ENCODE results near the gene PCK1.

The PCK1 gene

GRCh38 chr20:57589728-57590484 lies 29.0 kb downstream of the PCK1 start:
- no peak for DNase-seq (ENCODE audit: low spot score)

- DNase-seq (ENCODE audit: low spot score) = no peak
Observed at GRCh38 chr20:57590485-57591288, 29.8 kb downstream of the PCK1 start.

GRCh38 chr20:57591289-57592229 lies 30.6 kb downstream of the PCK1 start:
- DNase-seq (ENCODE audit: low spot score) = no peak

- DNase-seq (ENCODE audit: low spot score) = no peak
Observed at GRCh38 chr20:57592263-57593092, 31.6 kb downstream of the PCK1 start.

- DNase-seq (ENCODE audit: low spot score) = peak; percentile 59
Observed at GRCh38 chr20:57593134-57593886, 32.4 kb downstream of the PCK1 start.

- DNase-seq (ENCODE audit: low spot score) = peak; percentile 63
Observed at GRCh38 chr20:57594092-57594951, 33.4 kb downstream of the PCK1 start.

- DNase-seq (ENCODE audit: low spot score) = no peak
Observed at GRCh38 chr20:57595041-57596030, 34.4 kb downstream of the PCK1 start.

- DNase-seq (ENCODE audit: low spot score) = no peak
Observed at GRCh38 chr20:57596358-57596757, 35.4 kb downstream of the PCK1 start.

GRCh38 chr20:57596998-57597939 lies 36.4 kb downstream of the PCK1 start:
- DNase-seq (ENCODE audit: low spot score) = peak; percentile 70

- DNase-seq (ENCODE audit: low spot score) = no peak
Observed at GRCh38 chr20:57598060-57598459, 37.1 kb downstream of the PCK1 start.

- no peak for DNase-seq (ENCODE audit: low spot score)
Observed at GRCh38 chr20:57598491-57598890, 37.6 kb downstream of the PCK1 start.

GRCh38 chr20:57600320-57601210 lies 39.7 kb downstream of the PCK1 start:
- DNase-seq (ENCODE audit: low spot score) = no peak

GRCh38 chr20:57601211-57601570 lies 40.3 kb downstream of the PCK1 start:
- no peak for DNase-seq (ENCODE audit: low spot score)

- no peak for DNase-seq (ENCODE audit: low spot score)
Observed at GRCh38 chr20:57601737-57602136, 40.8 kb downstream of the PCK1 start.

GRCh38 chr20:57603120-57603519 lies 42.2 kb downstream of the PCK1 start:
- no peak for DNase-seq (ENCODE audit: low spot score)

- no peak for DNase-seq (ENCODE audit: low spot score)
Observed at GRCh38 chr20:57605045-57605444, 44.1 kb downstream of the PCK1 start.
